OCI-LY1 (cell line): Measurements from ENCODE around the gene LRRC59.

ENCODE experiments used
- EZH2 ChIP-seq: fragments of 200-600 bp; sonication (generic), shearing (Covaris generic); IDR thresholded peaks from 2 replicates; pipeline ENCODE4 v1.8.0; 2017; ENCODE audit warnings: borderline replicate concordance, mixed run types, mild to moderate bottlenecking, antibody characterized with exemption, low read length, moderate library complexity, mixed read lengths
- TF ChIP-seq, protein P1 (sequence below): fragments of 200-600 bp; sonication (generic), shearing (Covaris generic); IDR thresholded peaks from 2 replicates; pipeline ENCODE4 v1.5.1; 2017; ENCODE audit warnings: mild to moderate bottlenecking, antibody characterized with exemption, low read length, moderate library complexity, mixed read lengths

DNA sequence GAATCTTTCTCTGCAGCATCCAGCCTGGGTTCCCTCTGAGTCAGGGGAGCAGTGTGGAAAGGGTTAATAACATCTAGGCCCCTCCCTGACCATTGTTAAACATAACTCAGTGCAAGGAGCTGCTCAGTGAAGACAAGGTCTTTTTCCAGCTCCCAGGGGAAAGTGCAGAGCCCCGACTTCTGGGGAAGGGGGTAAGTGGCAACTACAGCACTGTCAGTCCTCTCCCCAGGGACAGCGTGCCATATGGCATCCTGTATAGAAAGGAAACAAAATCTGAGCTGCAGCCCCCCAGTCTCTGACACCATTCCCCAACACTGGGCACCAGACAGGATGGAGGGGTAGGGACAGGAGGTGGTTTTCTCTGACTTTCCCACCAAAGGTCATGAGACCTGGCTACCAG, 32.2 kb downstream of the LRRC59 start:
- TF ChIP-seq, protein P1, sequence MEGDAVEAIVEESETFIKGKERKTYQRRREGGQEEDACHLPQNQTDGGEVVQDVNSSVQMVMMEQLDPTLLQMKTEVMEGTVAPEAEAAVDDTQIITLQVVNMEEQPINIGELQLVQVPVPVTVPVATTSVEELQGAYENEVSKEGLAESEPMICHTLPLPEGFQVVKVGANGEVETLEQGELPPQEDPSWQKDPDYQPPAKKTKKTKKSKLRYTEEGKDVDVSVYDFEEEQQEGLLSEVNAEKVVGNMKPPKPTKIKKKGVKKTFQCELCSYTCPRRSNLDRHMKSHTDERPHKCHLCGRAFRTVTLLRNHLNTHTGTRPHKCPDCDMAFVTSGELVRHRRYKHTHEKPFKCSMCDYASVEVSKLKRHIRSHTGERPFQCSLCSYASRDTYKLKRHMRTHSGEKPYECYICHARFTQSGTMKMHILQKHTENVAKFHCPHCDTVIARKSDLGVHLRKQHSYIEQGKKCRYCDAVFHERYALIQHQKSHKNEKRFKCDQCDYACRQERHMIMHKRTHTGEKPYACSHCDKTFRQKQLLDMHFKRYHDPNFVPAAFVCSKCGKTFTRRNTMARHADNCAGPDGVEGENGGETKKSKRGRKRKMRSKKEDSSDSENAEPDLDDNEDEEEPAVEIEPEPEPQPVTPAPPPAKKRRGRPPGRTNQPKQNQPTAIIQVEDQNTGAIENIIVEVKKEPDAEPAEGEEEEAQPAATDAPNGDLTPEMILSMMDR = no peak
- TF ChIP-seq EZH2 = no peak
